AG10803 (cell line): Measurements from ENCODE around the gene DNAH12.
"Not testable (repeated sequence)": the region's sequence is repeated elsewhere in the genome, so short reads cannot be mapped to it uniquely, and the experiment has no call there.

Experiments used
- DNase-seq: peaks from one replicate; pipeline ENCODE4 v3.0.0; 2010; ENCODE audit warnings: low read depth
- H3K4me3 ChIP-seq: 2 replicates; pipeline ENCODE4 v1.5.1; 2011; ENCODE audit warnings: mild to moderate bottlenecking, low read length, control low read depth
- TF ChIP-seq, protein P1 (sequence below): conservative IDR thresholded peaks from 2 replicates; pipeline ENCODE4 v1.5.1; 2011; ENCODE audit warnings: mild to moderate bottlenecking, low read length, control low read depth, inconsistent platforms

DNAH12 gene

GRCh38 chr3:57385498-57385897 is 158.6 kb downstream of the DNAH12 start:
- TF ChIP-seq, protein P1, sequence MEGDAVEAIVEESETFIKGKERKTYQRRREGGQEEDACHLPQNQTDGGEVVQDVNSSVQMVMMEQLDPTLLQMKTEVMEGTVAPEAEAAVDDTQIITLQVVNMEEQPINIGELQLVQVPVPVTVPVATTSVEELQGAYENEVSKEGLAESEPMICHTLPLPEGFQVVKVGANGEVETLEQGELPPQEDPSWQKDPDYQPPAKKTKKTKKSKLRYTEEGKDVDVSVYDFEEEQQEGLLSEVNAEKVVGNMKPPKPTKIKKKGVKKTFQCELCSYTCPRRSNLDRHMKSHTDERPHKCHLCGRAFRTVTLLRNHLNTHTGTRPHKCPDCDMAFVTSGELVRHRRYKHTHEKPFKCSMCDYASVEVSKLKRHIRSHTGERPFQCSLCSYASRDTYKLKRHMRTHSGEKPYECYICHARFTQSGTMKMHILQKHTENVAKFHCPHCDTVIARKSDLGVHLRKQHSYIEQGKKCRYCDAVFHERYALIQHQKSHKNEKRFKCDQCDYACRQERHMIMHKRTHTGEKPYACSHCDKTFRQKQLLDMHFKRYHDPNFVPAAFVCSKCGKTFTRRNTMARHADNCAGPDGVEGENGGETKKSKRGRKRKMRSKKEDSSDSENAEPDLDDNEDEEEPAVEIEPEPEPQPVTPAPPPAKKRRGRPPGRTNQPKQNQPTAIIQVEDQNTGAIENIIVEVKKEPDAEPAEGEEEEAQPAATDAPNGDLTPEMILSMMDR, result no peak
- DNase-seq, result no peak
- no peak overlapping the region for H3K4me3 ChIP-seq

- TF ChIP-seq, protein P1, result no peak
- DNase-seq, result no peak
- no peak overlapping the region for H3K4me3 ChIP-seq
These were observed 160.3 kb downstream of the DNAH12 start for GRCh38 chr3:57383838-57384237.

DNA sequence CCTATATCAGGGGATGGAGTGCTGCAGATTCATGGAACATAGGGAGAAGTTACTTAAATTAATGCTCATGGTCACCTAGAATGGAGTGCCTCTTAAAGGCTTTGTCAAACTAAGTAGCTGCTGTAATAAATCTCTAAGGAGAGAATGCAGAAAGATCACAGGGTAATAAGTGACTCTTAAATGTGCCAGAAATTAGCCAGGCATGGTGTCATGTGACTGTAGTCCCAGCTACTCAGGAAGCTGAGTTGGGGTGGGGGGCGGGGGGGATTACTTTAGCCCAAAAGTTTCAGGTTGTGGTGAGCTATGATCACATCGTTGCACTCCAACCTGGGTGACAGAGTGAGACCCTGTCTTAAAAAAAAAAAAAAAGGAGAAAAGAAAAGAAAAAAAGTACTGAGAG is 160.7 kb downstream of the DNAH12 start:
- no peak overlapping the region for H3K4me3 ChIP-seq
- DNase-seq, result no peak
- TF ChIP-seq, protein P1, result no peak

DNA sequence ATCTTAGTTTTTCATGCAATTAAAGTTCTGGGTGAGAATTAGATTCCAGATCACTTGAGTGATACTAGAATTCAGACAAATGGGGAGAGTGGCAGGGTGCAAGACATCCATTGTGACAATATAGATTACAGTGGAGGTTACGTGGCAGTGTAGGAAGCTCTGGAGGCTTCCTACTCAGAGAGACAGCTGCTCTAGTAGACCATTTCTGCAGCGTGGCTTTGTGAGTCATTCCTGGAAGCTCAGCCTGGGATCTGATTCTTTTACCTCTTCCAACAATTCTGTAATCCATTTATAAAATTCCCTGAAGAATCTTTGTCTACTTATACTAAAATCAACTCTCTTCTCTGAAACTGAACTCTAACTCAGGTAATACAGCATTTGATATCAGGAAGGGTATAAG is 161.2 kb downstream of the DNAH12 start:
- peak; percentile 6 for DNase-seq
- no peak overlapping the region for H3K4me3 ChIP-seq
- TF ChIP-seq, protein P1, result no peak

GRCh38 chr3:57370341-57370740 is 173.8 kb downstream of the DNAH12 start:
- no peak for DNase-seq
- TF ChIP-seq, protein P1, result no peak
- H3K4me3 ChIP-seq, result no peak overlapping the region

- not testable (repeated sequence) for H3K4me3 ChIP-seq, DNase-seq
These were observed 179.1 kb downstream of the DNAH12 start for GRCh38 chr3:57365089-57365488.

DNA sequence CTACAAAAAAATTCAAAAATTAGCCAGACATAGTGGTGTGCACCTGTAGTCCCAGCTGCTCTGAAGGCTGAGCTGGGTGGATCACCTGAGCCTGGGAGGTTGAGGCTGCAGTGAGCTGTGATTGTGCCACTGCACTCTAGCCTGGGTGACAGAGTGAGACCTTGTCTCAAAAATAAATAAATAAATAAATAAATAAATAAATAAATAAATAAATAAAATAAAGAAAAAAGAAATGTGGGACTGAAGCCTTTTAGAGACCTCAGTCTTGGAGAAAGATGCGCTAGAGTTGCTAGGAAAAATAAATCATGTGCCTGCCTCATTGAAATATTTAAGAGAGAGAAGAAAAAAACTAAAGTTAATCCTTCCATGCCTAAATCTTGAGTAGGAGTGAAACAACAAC is 187.9 kb downstream of the DNAH12 start:
- not testable (repeated sequence) for DNase-seq, H3K4me3 ChIP-seq

DNA sequence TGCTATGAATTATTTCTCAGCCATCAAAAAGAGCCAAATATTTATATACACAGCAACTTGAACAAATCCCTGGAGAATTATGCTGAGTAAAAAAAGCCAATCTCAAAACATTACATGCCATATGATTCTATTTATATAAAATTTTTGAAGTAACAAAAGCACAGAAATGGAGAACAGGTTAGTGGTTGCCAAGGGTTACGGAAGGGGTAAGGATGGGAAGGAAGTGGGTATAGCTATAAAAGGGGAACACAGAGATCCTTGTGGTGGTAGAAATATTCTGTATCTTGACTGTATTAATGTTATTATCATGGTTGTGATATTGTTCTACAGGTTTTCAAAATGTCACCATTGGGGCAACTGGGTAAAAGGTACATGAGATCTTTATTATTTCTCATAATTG is 189.4 kb downstream of the DNAH12 start:
- DNase-seq, result no peak
- no peak overlapping the region for H3K4me3 ChIP-seq
- TF ChIP-seq, protein P1, result no peak
